Activated naive CD8-positive, alpha-beta T cell treated with anti-CD3 and anti-CD28 coated beads, Interleukin-2, amount 10 ng/mL, durations not matched to agents 7 days and 5 days (primary cell): ENCODE data around the gene PILRA. TPM values are rescaled to one million over a fixed set of nuclear protein-coding genes. Genes with fewer than 3 reads are reported as not detected.
"Not testable (repeated sequence)": the region's sequence is repeated elsewhere in the genome, so short reads cannot be mapped to it uniquely, and the experiment has no call there.

Experiments used
- ATAC-seq: fragments of 150-1000 bp; cut with Tn5 transposase; one replicate; pipeline ENCODE4 v1.10.0; 2021; ENCODE audit warnings: low read depth, moderate library complexity
- POLR2A ChIA-PET: fragments of 350-600 bp; sonication (Branson Sonifier 250); formaldehyde crosslinking; loops from one replicate; lab custom pipeline; 2021; ENCODE audit warnings: antibody characterized with exemption; lab: Charles Lee
- DNase-seq: peaks from one replicate; pipeline ENCODE4 v3.0.0; 2021
- H3K27ac Mint-ChIP-seq: one replicate; pipeline ENCODE4 v1.8.0; 2022; ENCODE audit warnings: mild to moderate bottlenecking, mixed read lengths
- H3K27me3 Mint-ChIP-seq: one replicate; pipeline ENCODE4 v1.8.0; 2022; ENCODE audit warnings: mild to moderate bottlenecking, moderate library complexity, mixed read lengths
- H3K36me3 Mint-ChIP-seq: one replicate; pipeline ENCODE4 v1.8.0; 2021; ENCODE audit warnings: mild to moderate bottlenecking, mixed read lengths
- H3K4me1 Mint-ChIP-seq: one replicate; pipeline ENCODE4 v1.8.0; 2021; ENCODE audit warnings: mixed read lengths
- H3K4me3 Mint-ChIP-seq: one replicate; pipeline ENCODE4 v1.8.0; 2022; ENCODE audit warnings: mild to moderate bottlenecking, moderate library complexity, mixed read lengths
- H3K9me3 Mint-ChIP-seq: one replicate; pipeline ENCODE4 v1.8.0; 2021; ENCODE audit warnings: mixed read lengths
- total RNA-seq, 2 experiments: library from RNA; stranded (reverse); gene quantifications; one replicate each; pipeline ENCODE4 v1.2.3, GENCODE V29; 2021

The PILRA gene
- total RNA-seq, 2 experiments from 2014 or later: 4.1 to 5.1 TPM

DNA sequence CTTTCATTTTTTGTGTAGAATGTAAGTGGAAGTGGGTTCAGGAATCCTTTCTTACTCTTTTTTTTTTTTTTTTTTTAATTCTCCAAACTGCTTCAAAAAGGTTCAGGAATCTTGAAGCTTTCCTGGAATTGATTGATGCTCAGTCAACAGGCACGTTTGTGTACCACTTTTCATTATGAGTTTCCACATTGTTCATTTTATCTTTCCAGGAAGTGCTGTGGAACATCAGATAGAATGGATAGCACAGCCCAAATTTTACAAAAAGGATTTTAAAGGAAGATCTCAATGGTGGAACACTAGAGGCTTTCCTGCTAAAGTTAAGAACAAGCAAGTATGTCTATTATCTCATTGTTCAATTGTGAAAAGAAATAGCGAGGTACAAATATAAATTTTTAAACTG lies 64.9 kb downstream of the PILRA start:
- Mint-ChIP-seq H3K4me3 (no peak overlapping the region), H3K9me3 (no peaks in the 10 kb centered on the region), H3K4me1 (peaks cover 16% of the 10 kb centered on the region), H3K36me3 (peaks cover 20% of the 10 kb centered on the region), H3K27me3 (no peaks in the 10 kb centered on the region), H3K27ac (no peak overlapping the region)
- ATAC-seq: no peak
- POLR2A ChIA-PET: interaction anchor here (0.5 to 2.8 kb wide), 3 partner anchors 10 to 971 kb away, joined by 3 to 26 read pairs (median 4); partner anchors contain the start of genes MEPCE and ZCWPW1
- no peak for DNase-seq

GRCh38 chr7:100438731-100439130 lies 65.4 kb downstream of the PILRA start:
- H3K9me3 Mint-ChIP-seq, H3K27me3 Mint-ChIP-seq, H3K4me3 Mint-ChIP-seq, H3K27ac Mint-ChIP-seq, ATAC-seq: not testable (repeated sequence)
- peak; percentile 13 for DNase-seq
- peaks cover 13% of the 10 kb centered on the region for H3K4me1 Mint-ChIP-seq
- POLR2A ChIA-PET: interaction anchor here (0.5 to 2.8 kb wide), 3 partner anchors 10 to 972 kb away, joined by 3 to 26 read pairs (median 4); partner anchors contain the start of genes MEPCE and ZCWPW1
- H3K36me3 Mint-ChIP-seq: peaks cover 17% of the 10 kb centered on the region

- H3K27ac Mint-ChIP-seq: not testable (repeated sequence)
Observed at GRCh38 chr7:100439244-100439643, 66.0 kb downstream of the PILRA start.

GRCh38 chr7:100441641-100442535 lies 68.6 kb downstream of the PILRA start:
- no peak overlapping the region for H3K27ac Mint-ChIP-seq
- H3K27me3 Mint-ChIP-seq: no peaks in the 10 kb centered on the region
- H3K4me3 Mint-ChIP-seq: no peak overlapping the region
- POLR2A ChIA-PET: interaction anchor here (7.1 kb wide), 1 partner anchor 13 kb away, joined by 63 read pairs; the partner anchor contains the start of genes MEPCE and ZCWPW1
- peaks cover 20% of the 10 kb centered on the region for H3K4me1 Mint-ChIP-seq
- no peaks in the 10 kb centered on the region for H3K9me3 Mint-ChIP-seq
- ATAC-seq (no peak), DNase-seq (peak; percentile 18)
- H3K36me3 Mint-ChIP-seq: no peaks in the 10 kb centered on the region

More at GRCh38 chr7:100439244-100439643, 66.0 kb downstream of the PILRA start:
- Mint-ChIP-seq H3K4me1 (peaks cover 11% of the 10 kb centered on the region), H3K36me3 (peaks cover 13% of the 10 kb centered on the region)
- not testable (repeated sequence) for H3K9me3 Mint-ChIP-seq, H3K4me3 Mint-ChIP-seq, ATAC-seq, H3K27me3 Mint-ChIP-seq
- POLR2A ChIA-PET: interaction anchor here (2.8 kb wide), 1 partner anchor 11 kb away, joined by 26 read pairs; the partner anchor contains the start of genes MEPCE and ZCWPW1
- DNase-seq: peak; percentile 10

- no peaks in the 10 kb centered on the region for H3K27me3 Mint-ChIP-seq
- no peaks in the 10 kb centered on the region for H3K9me3 Mint-ChIP-seq
- no peak overlapping the region for H3K4me3 Mint-ChIP-seq
- ATAC-seq: no peak
- POLR2A ChIA-PET: interaction anchor here (1.0 to 7.1 kb wide), 3 partner anchors 14 to 96 kb away, joined by 3 to 63 read pairs (median 3); partner anchors contain the start of genes AGFG2, MEPCE and ZCWPW1
- no peaks in the 10 kb centered on the region for H3K36me3 Mint-ChIP-seq
- H3K27ac Mint-ChIP-seq: peak overlapping the region; percentile 31
- DNase-seq: peak; percentile 26
- peaks cover 20% of the 10 kb centered on the region for H3K4me1 Mint-ChIP-seq
Observed at GRCh38 chr7:100443096-100443840, 70.0 kb downstream of the PILRA start.

DNA sequence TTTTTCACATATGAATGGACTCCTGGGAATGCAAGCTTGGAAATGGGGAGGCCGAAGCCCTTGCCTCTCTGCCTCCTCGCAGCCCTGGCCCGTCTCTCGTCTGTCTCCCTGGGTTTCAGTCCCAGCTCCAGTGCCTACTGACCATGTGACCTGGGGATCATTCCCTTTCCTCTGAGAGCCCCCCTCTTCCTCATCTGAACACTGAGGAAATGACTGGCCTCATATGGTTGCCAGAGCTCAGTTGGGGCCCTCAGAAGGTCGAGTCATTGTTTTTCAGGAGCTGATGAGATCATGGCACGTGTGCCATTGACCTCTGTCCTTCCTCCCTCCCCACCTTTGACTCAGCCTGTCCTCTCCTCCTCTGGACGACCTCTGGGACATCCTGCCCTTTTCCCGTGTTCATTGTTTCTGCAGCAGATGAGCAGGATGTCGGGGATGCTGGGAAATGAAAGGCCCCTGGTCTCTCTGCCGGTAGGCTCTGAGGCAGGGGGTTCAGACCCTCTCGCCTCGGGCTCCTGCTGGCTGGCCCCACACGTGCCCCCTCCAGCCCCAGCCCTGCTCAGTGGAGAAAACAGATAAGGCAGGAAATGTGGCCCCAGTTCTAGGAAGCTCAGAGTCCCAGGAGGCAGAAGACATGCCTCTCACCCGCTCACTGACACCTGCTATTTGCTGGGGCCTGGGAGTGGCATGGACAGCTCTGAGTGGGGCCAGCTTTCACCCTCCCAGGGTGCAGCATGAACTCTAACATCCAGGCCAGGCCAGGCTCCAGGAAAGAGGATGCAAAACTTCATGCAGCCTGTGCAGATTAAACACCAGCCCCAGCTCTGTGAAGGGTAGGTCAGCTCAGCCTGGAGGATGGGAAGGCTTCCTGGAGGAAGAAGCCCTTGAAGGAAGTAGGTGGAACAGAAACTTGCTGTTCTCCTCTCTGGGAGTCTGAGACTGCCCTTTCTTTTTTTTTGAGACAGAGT lies 71.3 kb downstream of the PILRA start:
- Mint-ChIP-seq H3K9me3 (no peaks in the 10 kb centered on the region), H3K4me3 (peak overlapping the region; percentile 38)
- peak; percentile 76 for ATAC-seq

DNA sequence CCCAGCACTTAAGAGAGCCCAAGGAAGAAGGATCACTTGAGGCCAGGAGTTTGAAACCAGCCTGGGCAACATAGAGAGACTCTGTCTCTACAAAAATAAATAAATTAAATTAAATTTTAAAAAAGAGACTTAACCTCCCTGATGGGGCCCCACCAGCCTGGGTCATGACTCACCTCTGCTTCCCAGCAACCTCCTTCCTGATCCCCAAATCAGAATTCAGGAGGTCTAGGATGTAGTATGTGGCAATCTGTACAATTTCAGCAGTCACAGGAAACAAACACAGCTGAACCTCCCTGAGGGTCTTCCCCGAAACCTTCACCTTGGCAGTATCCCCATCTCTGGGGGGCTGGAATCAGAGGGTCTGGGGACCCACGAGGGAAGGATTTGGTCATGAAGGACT lies 72.8 kb downstream of the PILRA start:
- POLR2A ChIA-PET: interaction anchor here (4.0 to 7.1 kb wide), 2 partner anchors 9 to 17 kb away, joined by 28 to 63 read pairs; partner anchors contain the start of genes MEPCE, PPP1R35 and ZCWPW1
- ATAC-seq (no peak), DNase-seq (no peak)
- peak overlapping the region; percentile 56 for H3K27ac Mint-ChIP-seq
- no peaks in the 10 kb centered on the region for H3K9me3 Mint-ChIP-seq
- H3K36me3 Mint-ChIP-seq: no peaks in the 10 kb centered on the region
- no peak overlapping the region for H3K4me3 Mint-ChIP-seq
- no peaks in the 10 kb centered on the region for H3K27me3 Mint-ChIP-seq
- H3K4me1 Mint-ChIP-seq: peaks cover 20% of the 10 kb centered on the region

More for the DNA sequence above, 71.3 kb downstream of the PILRA start:
- Mint-ChIP-seq H3K4me1 (peaks cover 20% of the 10 kb centered on the region), H3K27me3 (no peaks in the 10 kb centered on the region), H3K36me3 (no peaks in the 10 kb centered on the region), H3K27ac (peak overlapping the region; percentile 83)
- no peak for DNase-seq
- POLR2A ChIA-PET: interaction anchor here (0.6 to 7.1 kb wide), 11 partner anchors 8 to 892 kb away, joined by 3 to 63 read pairs (median 6); partner anchors contain the start of genes AGFG2, MEPCE, PPP1R35 and SRRT

- POLR2A ChIA-PET: interaction anchor here (0.6 to 7.1 kb wide), 5 partner anchors 8 to 260 kb away, joined by 3 to 63 read pairs (median 4); partner anchors contain the start of genes MEPCE, PPP1R35 and ZCWPW1
Observed at GRCh38 chr7:100447363-100447762, 74.1 kb downstream of the PILRA start.

GRCh38 chr7:100449190-100449795 lies 76.0 kb downstream of the PILRA start:
- no peaks in the 10 kb centered on the region for H3K36me3 Mint-ChIP-seq
- POLR2A ChIA-PET: interaction anchor here (0.6 to 1.9 kb wide), 5 partner anchors 13 to 311 kb away, joined by 3 to 14 read pairs (median 3); partner anchors contain the start of genes PPP1R35 and ZCWPW1
- no peaks in the 10 kb centered on the region for H3K27me3 Mint-ChIP-seq
- H3K4me1 Mint-ChIP-seq: peaks cover 17% of the 10 kb centered on the region
- ATAC-seq (no peak), DNase-seq (no peak)
- no peaks in the 10 kb centered on the region for H3K9me3 Mint-ChIP-seq
- H3K27ac Mint-ChIP-seq: peak overlapping the region; percentile 2
- no peak overlapping the region for H3K4me3 Mint-ChIP-seq

More at GRCh38 chr7:100447363-100447762, 74.1 kb downstream of the PILRA start:
- not testable (repeated sequence) for H3K27me3 Mint-ChIP-seq, H3K36me3 Mint-ChIP-seq, DNase-seq, H3K27ac Mint-ChIP-seq, H3K9me3 Mint-ChIP-seq, ATAC-seq, H3K4me3 Mint-ChIP-seq
- H3K4me1 Mint-ChIP-seq: peaks cover 20% of the 10 kb centered on the region
